DND-41 (cell line): ENCODE data around the gene ALDH3A1.

Experiments
- ATAC-seq: fragments of 200-7000 bp; cut with Tn5 transposase; 3 replicates; pipeline ENCODE4 v1.9.1; 2021; ENCODE audit warnings: low read depth; ENCODE audit not compliant: insufficient read depth
- DNase-seq: peaks from one replicate; pipeline ENCODE4 v3.0.0-alpha.2; 2020
- H2AFZ ChIP-seq: 2 replicates; pipeline ENCODE4 v1.6.0; 2012; ENCODE audit warnings: low read depth, low read length
- H3K27ac ChIP-seq: 2 replicates; pipeline ENCODE4 v1.5.1; 2012; ENCODE audit warnings: low read length, inconsistent platforms
- H3K27me3 ChIP-seq: fragments of 200-600 bp; sonication (generic); 2 replicates; pipeline ENCODE4 v1.6.0; 2012; ENCODE audit warnings: low read length, mild to moderate bottlenecking, inconsistent platforms; ENCODE audit not compliant: insufficient read depth, poor library complexity
- H3K36me3 ChIP-seq: 2 replicates; pipeline ENCODE4 v1.5.1; 2012; ENCODE audit warnings: low read length, inconsistent platforms; ENCODE audit not compliant: insufficient read depth
- H3K4me1 ChIP-seq: 2 replicates; pipeline ENCODE4 v1.5.1; 2012; ENCODE audit warnings: mild to moderate bottlenecking, low read length; ENCODE audit not compliant: insufficient read depth
- H3K4me2 ChIP-seq: 2 replicates; pipeline ENCODE4 v1.6.0; 2012; ENCODE audit warnings: mild to moderate bottlenecking, moderate library complexity, low read length, inconsistent platforms; ENCODE audit not compliant: insufficient read depth
- H3K4me3 ChIP-seq, 2 experiments: fragments of 200-600 bp in 1 of 2; shearing (Covaris generic) in 1 of 2; 2 replicates each; pipeline ENCODE4 v1.5.1; 2012 to 2016; ENCODE audit warnings: inconsistent platforms in 2 of 2, low read length in 2 of 2, mild to moderate bottlenecking in 2 of 2, low read depth in 1 of 2, moderate library complexity in 1 of 2
- H3K79me2 ChIP-seq: 2 replicates; pipeline ENCODE4 v1.6.0; 2012; ENCODE audit warnings: low read length, inconsistent platforms; ENCODE audit not compliant: insufficient read depth
- H3K9ac ChIP-seq: 2 replicates; pipeline ENCODE4 v1.6.0; 2012; ENCODE audit warnings: low read depth, mild to moderate bottlenecking, inconsistent platforms, low read length, moderate library complexity
- H3K9me3 ChIP-seq: 2 replicates; pipeline ENCODE4 v1.5.1; 2012; ENCODE audit warnings: low read length, moderate library complexity, mild to moderate bottlenecking, inconsistent platforms; ENCODE audit not compliant: insufficient read depth, severe bottlenecking
- H4K20me1 ChIP-seq: 2 replicates; pipeline ENCODE4 v1.6.0; 2012; ENCODE audit warnings: low read length; ENCODE audit not compliant: insufficient read depth
- CTCF ChIP-seq: IDR thresholded peaks from 2 replicates; pipeline ENCODE4 v1.5.1; 2012; ENCODE audit warnings: borderline replicate concordance, low read length, moderate library complexity, mild to moderate bottlenecking; ENCODE audit not compliant: poor library complexity, severe bottlenecking; ENCODE audit errors: extremely low read depth
- EZH2 ChIP-seq: IDR thresholded peaks from 3 replicates; pipeline ENCODE4 v1.6.1; 2012; ENCODE audit warnings: borderline replicate concordance, low read depth, mild to moderate bottlenecking, moderate library complexity, low read length, inconsistent platforms; ENCODE audit not compliant: severe bottlenecking

ALDH3A1 gene

GRCh38 chr17:19736071-19736470, 12.0 kb downstream of the ALDH3A1 start:
- DNase-seq (no peak), ATAC-seq (no peak)
- Histone ChIP-seq H3K27me3 (no peaks in the 10 kb centered on the region), H3K4me3 (no peak overlapping the region), H3K9ac (no peak overlapping the region), H3K4me2 (no peak overlapping the region), H3K79me2 (no peaks in the 10 kb centered on the region), H2AFZ (no peak overlapping the region), H3K36me3 (no peaks in the 10 kb centered on the region), H3K4me1 (no peaks in the 10 kb centered on the region), H4K20me1 (no peaks in the 10 kb centered on the region), H3K9me3 (no peaks in the 10 kb centered on the region), H3K27ac (no peak overlapping the region)
- no peak for TF ChIP-seq EZH2
- no peak for TF ChIP-seq CTCF

- no peak overlapping the region for H3K27ac ChIP-seq
- no peaks in the 10 kb centered on the region for H3K36me3 ChIP-seq
- no peaks in the 10 kb centered on the region for H3K9me3 ChIP-seq
- H3K79me2 ChIP-seq, result no peaks in the 10 kb centered on the region
- H3K4me3 ChIP-seq, result no peak overlapping the region
- H2AFZ ChIP-seq, result no peak overlapping the region
- H3K4me1 ChIP-seq, result no peaks in the 10 kb centered on the region
- TF ChIP-seq EZH2, result no peak
- no peak for TF ChIP-seq CTCF
- H3K4me2 ChIP-seq, result no peak overlapping the region
- no peaks in the 10 kb centered on the region for H4K20me1 ChIP-seq
- no peak for DNase-seq
- H3K27me3 ChIP-seq, result no peaks in the 10 kb centered on the region
- H3K9ac ChIP-seq, result no peak overlapping the region
- no peak for ATAC-seq
Measured at GRCh38 chr17:19733953-19734526, 14.1 kb downstream of the ALDH3A1 start.

- no peaks in the 10 kb centered on the region for H4K20me1 ChIP-seq
- no peak overlapping the region for H3K9ac ChIP-seq
- H3K79me2 ChIP-seq, result no peaks in the 10 kb centered on the region
- no peak overlapping the region for H3K4me3 ChIP-seq
- H3K4me1 ChIP-seq, result no peaks in the 10 kb centered on the region
- H3K36me3 ChIP-seq, result no peaks in the 10 kb centered on the region
- no peak for TF ChIP-seq CTCF
- TF ChIP-seq EZH2, result no peak
- DNase-seq (no peak), ATAC-seq (no peak)
- H3K9me3 ChIP-seq, result no peaks in the 10 kb centered on the region
- no peak overlapping the region for H2AFZ ChIP-seq
- peaks cover 6% of the 10 kb centered on the region for H3K27me3 ChIP-seq
- no peak overlapping the region for H3K27ac ChIP-seq
- no peak overlapping the region for H3K4me2 ChIP-seq
Measured at GRCh38 chr17:19731626-19732025, 16.5 kb downstream of the ALDH3A1 start.

GRCh38 chr17:19730843-19731242, 17.3 kb downstream of the ALDH3A1 start:
- no peak overlapping the region for H2AFZ ChIP-seq
- H3K27ac ChIP-seq, result no peak overlapping the region
- no peaks in the 10 kb centered on the region for H4K20me1 ChIP-seq
- no peaks in the 10 kb centered on the region for H3K9me3 ChIP-seq
- peaks cover 6% of the 10 kb centered on the region for H3K27me3 ChIP-seq
- no peaks in the 10 kb centered on the region for H3K36me3 ChIP-seq
- H3K79me2 ChIP-seq, result no peaks in the 10 kb centered on the region
- no peaks in the 10 kb centered on the region for H3K4me1 ChIP-seq
- no peak for TF ChIP-seq CTCF
- TF ChIP-seq EZH2, result no peak
- DNase-seq (no peak), ATAC-seq (no peak)
- H3K9ac ChIP-seq, result no peak overlapping the region
- H3K4me3 ChIP-seq, result no peak overlapping the region
- H3K4me2 ChIP-seq, result no peak overlapping the region
